Measurements from ENCODE around the gene TAF5. TPM values are rescaled to one million over a fixed set of nuclear protein-coding genes. Genes with fewer than 3 reads are reported as not detected.

TAF5 gene
- total RNA-seq, 1 experiment from 2014 or later: 9.0 TPM

Other genes starting within 250 kb of the TAF5 start
- 9.9 and 23.5 TPM in 2 replicates for gene NT5C2, start 174.7 kb upstream of the TAF5 start, total RNA-seq (2014; rRNA removed; shearing (Covaris generic); ENCODE audit: low replicate concordance)
- gene RPEL1, start 122.1 kb upstream of the TAF5 start, total RNA-seq (2014; rRNA removed; shearing (Covaris generic); ENCODE audit: low replicate concordance): 0.03 TPM in 1 of 2 replicates, not detected in the other
- not detected in 2 replicates for gene INA, start 90.8 kb upstream of the TAF5 start, total RNA-seq (2014; rRNA removed; shearing (Covaris generic); ENCODE audit: low replicate concordance)
- gene PCGF6, start 16.8 kb upstream of the TAF5 start, total RNA-seq (2014; rRNA removed; shearing (Covaris generic); ENCODE audit: low replicate concordance): 19.5 and 31.0 TPM in 2 replicates
- gene ATP5MK, start 28.5 kb downstream of the TAF5 start, total RNA-seq (2014; rRNA removed; shearing (Covaris generic); ENCODE audit: low replicate concordance): 342 and 2,124 TPM in 2 replicates
- 36.6 and 42.5 TPM in 2 replicates for gene PDCD11, start 28.6 kb downstream of the TAF5 start, total RNA-seq (2014; rRNA removed; shearing (Covaris generic); ENCODE audit: low replicate concordance)
- gene CALHM2, start 84.4 kb downstream of the TAF5 start, total RNA-seq (2014; rRNA removed; shearing (Covaris generic); ENCODE audit: low replicate concordance): not detected in 2 replicates
- gene CALHM1, start 90.9 kb downstream of the TAF5 start, total RNA-seq (2014; rRNA removed; shearing (Covaris generic); ENCODE audit: low replicate concordance): not detected in 2 replicates
- not detected in 2 replicates for gene CALHM3, start 111.3 kb downstream of the TAF5 start, total RNA-seq (2014; rRNA removed; shearing (Covaris generic); ENCODE audit: low replicate concordance)
- not detected in 2 replicates for gene NEURL1, start 125.7 kb downstream of the TAF5 start, total RNA-seq (2014; rRNA removed; shearing (Covaris generic); ENCODE audit: low replicate concordance)